GM19372 (cell line): ENCODE data around the gene DYNC1H1.
"Not testable (repeated sequence)": the region's sequence is repeated elsewhere in the genome, so short reads cannot be mapped to it uniquely, and the experiment has no call there.

Source experiments
- ATAC-seq: cut with Tn5 transposase; IDR thresholded peaks from one replicate; pipeline ENCODE4 v1.9.1; 2021; ENCODE audit warnings: mild to moderate bottlenecking, low read depth, moderate library complexity; ENCODE audit not compliant: unreplicated experiment

DYNC1H1 gene

GRCh38 chr14:101962503-101962874, 1.9 kb upstream of the DYNC1H1 start:
- no peak for ATAC-seq

- no peak for ATAC-seq
These were observed 1.3 kb upstream of the DYNC1H1 start for GRCh38 chr14:101963052-101963451.

GRCh38 chr14:101963656-101964296, 597 bp upstream of the DYNC1H1 start:
- ATAC-seq, result no peak

DNA sequence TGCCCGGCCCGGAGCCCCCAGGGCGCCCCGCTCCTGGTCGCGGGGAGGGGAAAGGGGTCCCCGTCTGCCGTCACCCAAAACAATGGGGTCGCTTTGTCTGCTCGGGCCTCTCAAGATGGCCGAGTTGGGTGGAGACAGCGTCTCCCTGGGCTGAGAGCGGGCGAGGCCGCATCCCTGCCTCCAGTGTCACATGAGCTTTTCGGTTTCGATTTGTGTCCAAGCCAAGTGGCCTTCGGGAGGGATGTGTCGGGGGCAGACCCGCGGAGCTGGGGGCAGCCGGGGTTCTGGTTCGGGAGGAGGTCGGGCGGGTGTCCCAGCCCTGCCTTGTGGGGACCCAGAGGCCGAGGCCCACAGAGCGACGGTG, 790 bp downstream of the DYNC1H1 start:
- ATAC-seq, result peak; percentile 14

GRCh38 chr14:101965770-101966722, 1.7 kb downstream of the DYNC1H1 start:
- ATAC-seq, result no peak

DNA sequence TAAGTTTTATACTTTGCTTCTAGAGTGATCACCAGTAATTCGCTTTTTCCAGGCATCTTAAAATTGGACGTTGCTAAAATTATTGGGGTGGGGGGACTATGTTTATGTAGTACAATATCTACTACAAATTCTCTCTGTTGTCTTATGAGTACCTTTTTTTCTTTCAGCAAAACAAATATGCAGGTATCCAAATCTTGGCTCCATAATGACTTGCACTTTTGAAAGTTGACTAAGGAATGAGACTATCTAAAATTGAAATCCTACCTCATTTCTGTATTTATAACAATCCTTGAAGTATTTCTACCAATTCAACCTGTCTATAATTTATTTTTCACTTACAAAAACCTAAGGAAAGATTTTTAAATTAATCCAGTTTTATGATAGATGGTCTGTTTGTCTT, 2.4 kb downstream of the DYNC1H1 start:
- ATAC-seq, result no peak

DNA sequence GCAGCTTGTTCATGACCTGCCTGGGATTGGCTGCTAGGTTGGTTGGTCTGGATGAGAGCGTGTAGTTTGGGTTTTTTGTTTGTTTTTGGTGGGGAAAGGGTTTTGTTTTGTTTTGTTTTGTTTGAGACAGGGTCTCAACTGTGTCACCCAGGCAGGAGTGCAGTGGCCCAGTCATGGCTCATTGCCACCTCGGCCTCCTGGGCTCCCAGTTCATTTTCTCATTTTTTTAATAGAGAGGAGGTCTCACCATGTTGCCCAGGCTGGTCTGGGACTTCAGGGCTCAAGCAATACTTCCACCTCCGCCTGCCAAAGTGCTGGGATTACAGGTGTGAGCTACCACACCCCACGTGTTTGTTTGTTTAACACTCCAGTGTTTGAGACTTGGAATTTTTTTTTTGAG, 3.8 kb downstream of the DYNC1H1 start:
- ATAC-seq, result no peak

- ATAC-seq, result no peak
These were observed 5.1 kb downstream of the DYNC1H1 start for GRCh38 chr14:101969481-101969880.

DNA sequence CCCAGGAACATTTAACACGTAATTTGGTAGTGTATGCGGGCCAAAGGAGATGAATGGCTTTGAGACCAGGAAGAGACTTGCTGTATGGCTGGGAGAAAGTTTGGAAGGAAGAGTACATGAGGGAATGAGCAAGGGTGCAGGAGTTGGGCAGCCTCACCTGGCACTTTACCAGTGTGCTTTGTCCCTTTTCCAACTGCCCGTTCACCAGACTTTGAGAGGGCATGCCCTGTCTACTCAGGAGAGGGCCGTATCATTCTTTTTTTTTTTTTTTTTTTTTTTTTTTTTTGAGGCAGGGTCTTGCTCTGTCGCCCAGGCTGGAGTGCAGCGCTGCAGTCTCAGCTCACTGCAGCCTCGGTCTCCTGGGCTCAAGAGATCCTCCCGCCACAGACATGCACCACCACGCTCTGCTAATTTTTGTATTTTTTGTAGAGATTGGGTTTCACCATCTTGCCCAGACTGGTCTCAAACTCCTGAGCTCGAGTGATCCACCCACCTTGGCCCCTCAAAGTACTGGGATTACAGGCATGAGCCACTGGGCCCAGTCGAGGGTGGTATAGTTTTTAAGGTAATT, 6.5 kb downstream of the DYNC1H1 start:
- no peak for ATAC-seq

- ATAC-seq, result not testable (repeated sequence)
These were observed 7.1 kb downstream of the DYNC1H1 start for GRCh38 chr14:101971458-101971857.

- ATAC-seq, result no peak
These were observed 7.9 kb downstream of the DYNC1H1 start for GRCh38 chr14:101972126-101972866.

DNA sequence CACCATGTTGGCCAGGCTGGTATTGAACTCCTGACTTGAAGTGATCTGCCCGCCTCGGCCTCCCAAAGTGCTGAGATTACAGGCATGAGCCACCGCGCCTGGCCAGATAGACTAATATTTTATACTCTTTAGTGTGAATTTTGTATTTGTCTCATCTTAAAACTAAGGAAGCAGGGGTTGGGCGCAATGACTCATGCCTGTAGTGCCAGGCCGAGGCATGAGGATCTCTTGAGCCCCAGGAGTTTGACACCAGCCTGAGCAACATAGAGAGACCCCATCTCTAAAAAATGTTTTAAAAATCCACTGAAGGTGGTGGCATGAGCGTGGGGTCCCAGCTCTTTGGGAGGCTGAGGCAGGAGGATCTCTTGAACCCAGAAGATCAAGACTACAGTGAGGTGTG, 9.0 kb downstream of the DYNC1H1 start:
- ATAC-seq, result no peak

- ATAC-seq, result no peak
These were observed 10.9 kb downstream of the DYNC1H1 start for GRCh38 chr14:101975231-101975630.

GRCh38 chr14:101977311-101978071, 13.1 kb downstream of the DYNC1H1 start:
- ATAC-seq, result no peak

GRCh38 chr14:101979666-101980065, 15.3 kb downstream of the DYNC1H1 start:
- no peak for ATAC-seq

GRCh38 chr14:101980251-101980650, 15.9 kb downstream of the DYNC1H1 start:
- ATAC-seq, result no peak

DNA sequence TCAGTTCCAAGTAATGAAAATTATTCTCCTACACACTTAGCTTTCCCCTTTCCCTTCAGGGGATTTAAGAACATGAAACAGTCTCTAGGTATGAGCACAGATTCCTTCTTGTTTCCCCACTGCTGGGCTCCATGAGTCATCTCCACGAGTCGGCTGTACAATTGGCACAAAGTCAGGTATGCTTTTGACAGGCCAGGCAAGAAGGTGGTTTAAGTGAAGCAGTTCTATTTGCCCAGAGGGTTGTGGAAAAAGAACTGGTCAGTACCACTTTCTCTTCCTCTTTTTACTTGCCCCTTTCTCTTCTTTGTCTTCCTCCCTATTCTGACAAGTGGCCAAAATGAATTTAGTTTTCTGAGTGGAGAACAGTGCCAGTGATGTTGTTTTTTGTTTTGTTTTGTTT, 16.3 kb downstream of the DYNC1H1 start:
- ATAC-seq, result peak; percentile 87

DNA sequence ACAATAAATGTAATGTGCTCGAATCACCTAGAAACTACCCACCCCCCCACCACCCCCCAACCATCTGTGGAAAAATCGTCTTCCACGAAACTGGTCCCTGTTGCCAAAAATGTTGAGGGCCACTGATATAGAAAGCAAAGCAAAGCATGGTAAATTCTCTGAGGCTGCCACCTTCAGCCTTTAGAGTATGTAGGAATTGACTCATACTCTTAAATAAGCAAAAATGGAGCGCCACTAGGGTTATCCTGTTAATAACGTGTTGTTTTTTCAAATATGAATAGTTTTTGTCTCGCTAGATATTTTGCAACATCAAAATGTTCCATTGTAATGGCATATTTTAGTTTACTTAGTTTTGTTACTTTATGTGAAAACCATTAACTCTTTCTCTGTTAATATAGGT, 18.2 kb downstream of the DYNC1H1 start:
- ATAC-seq, result no peak

- ATAC-seq, result not testable (repeated sequence)
These were observed 20.5 kb downstream of the DYNC1H1 start for GRCh38 chr14:101984831-101985230.

DNA sequence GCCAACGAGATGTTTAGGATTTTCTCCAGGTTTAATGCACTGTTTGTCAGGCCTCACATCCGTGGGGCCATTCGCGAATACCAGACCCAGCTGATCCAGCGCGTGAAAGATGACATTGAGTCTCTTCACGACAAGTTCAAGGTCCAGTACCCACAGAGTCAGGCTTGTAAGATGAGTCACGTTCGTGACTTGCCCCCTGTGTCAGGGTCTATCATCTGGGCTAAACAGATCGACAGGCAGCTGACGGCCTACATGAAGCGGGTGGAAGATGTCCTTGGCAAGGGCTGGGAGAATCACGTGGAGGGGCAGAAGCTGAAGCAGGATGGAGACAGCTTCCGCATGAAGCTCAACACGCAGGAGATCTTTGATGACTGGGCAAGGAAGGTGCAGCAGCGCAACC, 21.6 kb downstream of the DYNC1H1 start:
- no peak for ATAC-seq
